HG03135 (cell line): Measurements from ENCODE around the gene CCDC90B.

ENCODE experiments used
- ATAC-seq: cut with Tn5 transposase; IDR thresholded peaks from one replicate; pipeline ENCODE4 v1.9.1; 2021; ENCODE audit warnings: mild to moderate bottlenecking, moderate library complexity; ENCODE audit not compliant: unreplicated experiment

Gene CCDC90B

DNA sequence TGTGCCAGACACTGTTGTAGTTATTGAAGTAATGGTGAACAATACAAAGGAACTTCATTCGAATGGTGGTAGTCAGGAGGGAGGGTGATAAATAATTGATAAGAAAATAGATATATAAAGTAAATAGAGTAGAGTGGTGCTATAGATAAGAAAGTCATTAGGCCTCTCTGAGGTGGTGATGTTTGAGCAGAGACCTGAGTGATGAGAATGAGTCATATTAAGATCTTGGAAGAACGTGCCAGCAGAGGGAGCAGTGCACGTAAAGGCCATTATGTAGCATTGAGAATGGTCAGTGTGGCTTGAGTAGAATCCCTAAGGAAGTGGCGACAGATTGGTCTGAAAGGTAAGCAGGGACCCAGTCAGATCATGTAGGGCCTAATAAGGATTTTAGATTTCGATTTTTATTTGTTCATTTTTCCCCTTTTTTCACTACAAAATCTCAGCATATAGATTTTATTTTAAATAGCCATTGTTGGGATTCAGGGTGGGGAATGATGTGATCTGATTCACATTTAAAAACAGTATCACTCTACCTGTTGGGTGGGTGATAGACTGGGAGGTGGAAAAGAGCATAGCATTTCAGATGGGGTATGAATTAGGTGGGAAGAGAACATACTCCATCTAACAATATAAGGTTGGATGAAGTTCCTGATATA lies 44.7 kb downstream of the CCDC90B start:
- peak; percentile 70 for ATAC-seq

DNA sequence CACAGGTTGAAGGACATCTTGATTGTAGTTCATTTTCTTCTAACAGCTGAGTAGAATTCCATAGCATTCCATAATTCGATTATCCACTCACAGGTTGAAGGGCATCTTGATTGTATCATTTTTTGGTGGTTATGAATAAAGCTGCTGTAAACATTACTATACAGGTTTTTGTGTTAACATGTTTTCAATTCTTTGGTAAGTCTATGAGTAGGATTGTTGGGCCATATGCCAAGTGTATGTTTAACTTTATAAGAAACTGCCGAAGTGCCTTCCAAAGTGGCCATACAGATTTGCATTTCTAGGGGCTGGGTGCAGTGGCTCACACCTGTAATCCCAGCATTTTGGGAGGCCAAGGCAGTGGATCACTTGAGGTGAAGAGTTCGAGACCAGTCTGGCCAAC lies 48.1 kb downstream of the CCDC90B start:
- ATAC-seq, result no peak

GRCh38 chr11:83235825-83236224 lies 50.3 kb downstream of the CCDC90B start:
- ATAC-seq, result no peak

- ATAC-seq, result no peak
Observed at GRCh38 chr11:83223457-83223856, 62.7 kb downstream of the CCDC90B start.

GRCh38 chr11:83222499-83222898 lies 63.7 kb downstream of the CCDC90B start:
- ATAC-seq, result no peak

DNA sequence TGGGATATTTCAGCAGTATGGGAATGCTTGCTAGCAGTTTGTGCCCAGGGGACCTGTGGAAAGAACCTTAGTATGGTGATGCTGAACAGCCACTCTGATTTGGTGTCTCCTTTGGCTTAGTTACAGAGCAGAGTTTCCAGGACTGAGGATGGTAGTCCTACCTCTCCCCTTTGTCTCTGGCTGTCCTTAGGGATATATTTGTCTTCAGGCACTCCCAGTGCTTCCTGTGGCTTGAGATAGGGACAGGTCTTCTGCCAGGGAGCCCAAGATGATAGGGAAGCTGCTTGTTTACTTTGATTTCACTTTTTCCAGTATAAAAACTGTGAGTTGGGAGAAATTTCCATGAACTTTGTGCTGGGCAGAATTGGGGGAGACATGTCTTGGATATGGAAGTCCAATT lies 64.5 kb downstream of the CCDC90B start:
- ATAC-seq, result no peak

GRCh38 chr11:83220260-83220659 lies 65.9 kb downstream of the CCDC90B start:
- no peak for ATAC-seq

DNA sequence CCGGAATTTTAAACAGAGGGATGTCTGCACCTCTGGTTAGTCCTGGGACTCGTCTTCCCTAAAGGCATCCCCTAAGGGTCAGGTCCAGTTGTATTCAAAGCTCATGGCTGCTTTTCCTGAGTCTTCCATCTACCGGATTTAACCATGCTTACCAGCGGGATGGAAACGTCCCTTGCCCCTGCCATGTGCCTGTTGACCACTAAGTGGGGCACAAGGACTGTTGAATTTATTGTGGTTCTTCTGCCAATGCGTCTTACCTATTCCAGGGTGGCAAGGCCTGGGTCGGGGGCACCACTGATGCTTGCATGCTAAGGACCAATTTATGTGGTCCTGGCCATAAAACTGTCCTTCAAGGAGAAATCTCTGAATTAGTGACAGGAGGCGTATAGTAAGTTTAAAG lies 67.1 kb downstream of the CCDC90B start:
- no peak for ATAC-seq
